NCI-H526 (cell line): Measurements from ENCODE around the gene CBX8.

ENCODE experiments used
- DNase-seq, 2 experiments: peaks; one replicate each; lab custom pipeline; 2025; lab: John Stamatoyannopoulos, UW

The CBX8 gene

GRCh38 chr17:79796763-79797491, at the start of gene CBX8:
Gene CBX8 (minus strand): TSS chr17:79797077. CDS start chr17:79796998, 79 bp downstream.
- DNase-seq = peak; percentile 97 to 100

GRCh38 chr17:79845601-79845949, 48.7 kb upstream of the CBX8 start:
- peak in 1 of 2 experiments; percentile 40 for DNase-seq

- DNase-seq = peak in 1 of 2 experiments; percentile 75
These were observed 48.2 kb upstream of the CBX8 start for GRCh38 chr17:79844869-79845600.

- peak in 1 of 2 experiments; percentile 75 for DNase-seq
These were observed 47.2 kb upstream of the CBX8 start for GRCh38 chr17:79843816-79844800.

- peak in 1 of 2 experiments; percentile 51 for DNase-seq
These were observed 46.6 kb upstream of the CBX8 start for GRCh38 chr17:79843474-79843815.

GRCh38 chr17:79842656-79843473, 46.0 kb upstream of the CBX8 start:
- peak in 1 of 2 experiments; percentile 56 for DNase-seq

GRCh38 chr17:79842136-79842655, 45.3 kb upstream of the CBX8 start:
- DNase-seq = peak in 1 of 2 experiments; percentile 43

GRCh38 chr17:79841369-79842135, 44.7 kb upstream of the CBX8 start:
- DNase-seq = peak in 1 of 2 experiments; percentile 37

GRCh38 chr17:79840989-79841286, 44.1 kb upstream of the CBX8 start:
- no peak for DNase-seq

GRCh38 chr17:79840269-79840988, 43.6 kb upstream of the CBX8 start:
- DNase-seq = peak in 1 of 2 experiments; percentile 70

- DNase-seq = peak; percentile 71 to 98
These were observed 42.7 kb upstream of the CBX8 start, which contains the start of gene CBX4 for GRCh38 chr17:79839356-79840268. Gene CBX4 (minus strand): TSS chr17:79839440. CDS start chr17:79839251, 189 bp downstream.

GRCh38 chr17:79838522-79839274, 41.8 kb upstream of the CBX8 start:
- DNase-seq = peak; percentile 40 to 85

- DNase-seq = peak in 1 of 2 experiments; percentile 55
These were observed 41.1 kb upstream of the CBX8 start for GRCh38 chr17:79837888-79838521.

GRCh38 chr17:79836972-79837887, 40.4 kb upstream of the CBX8 start:
- peak; percentile 62 to 81 for DNase-seq

- DNase-seq = peak in 1 of 2 experiments; percentile 60
These were observed 39.7 kb upstream of the CBX8 start for GRCh38 chr17:79836510-79836971.

GRCh38 chr17:79835953-79836509, 39.2 kb upstream of the CBX8 start:
- peak; percentile 97 to 99 for DNase-seq
